Left forelimb (tissue), 1 donor: Measurements from ENCODE around the gene COLEC12.
A peak's percentile ranks its signal among the peaks of the same experiment; 100 is the strongest.

Experiments used
- DNase-seq: peaks from one replicate; pipeline ENCODE4 v3.0.0-alpha.2; 2018; ENCODE audit warnings: low spot score

COLEC12 gene

GRCh38 chr18:500632-501405, at the start of gene COLEC12:
TSS of gene COLEC12 (minus strand) at chr18:500701. CDS start at chr18:500514, 187 bp downstream.
- DNase-seq = peak; percentile 79

GRCh38 chr18:549967-550366, 49.5 kb upstream of the COLEC12 start:
- no peak for DNase-seq

- no peak for DNase-seq
Observed at GRCh38 chr18:543447-544078, 43.1 kb upstream of the COLEC12 start.

GRCh38 chr18:533995-534601, 33.6 kb upstream of the COLEC12 start:
- no peak for DNase-seq

DNA sequence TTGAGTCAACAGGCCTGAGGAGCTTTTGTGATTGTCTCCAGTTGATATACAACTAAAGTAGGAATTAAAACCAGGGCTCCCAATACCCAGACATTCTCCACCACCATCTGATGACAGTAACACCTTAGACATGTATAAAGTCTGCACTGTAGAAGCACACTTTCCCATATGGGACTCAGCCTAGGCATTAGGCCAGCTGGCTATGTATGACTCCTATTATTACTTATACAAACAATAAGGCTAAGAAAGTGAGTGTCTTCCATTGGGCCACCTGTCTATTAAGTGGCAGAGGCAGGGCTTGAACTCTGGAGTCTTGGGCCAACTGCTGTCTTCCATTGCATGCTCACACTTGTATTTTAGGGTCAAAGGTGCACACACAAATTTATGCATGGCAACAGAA, 32.1 kb upstream of the COLEC12 start:
- no peak for DNase-seq

DNA sequence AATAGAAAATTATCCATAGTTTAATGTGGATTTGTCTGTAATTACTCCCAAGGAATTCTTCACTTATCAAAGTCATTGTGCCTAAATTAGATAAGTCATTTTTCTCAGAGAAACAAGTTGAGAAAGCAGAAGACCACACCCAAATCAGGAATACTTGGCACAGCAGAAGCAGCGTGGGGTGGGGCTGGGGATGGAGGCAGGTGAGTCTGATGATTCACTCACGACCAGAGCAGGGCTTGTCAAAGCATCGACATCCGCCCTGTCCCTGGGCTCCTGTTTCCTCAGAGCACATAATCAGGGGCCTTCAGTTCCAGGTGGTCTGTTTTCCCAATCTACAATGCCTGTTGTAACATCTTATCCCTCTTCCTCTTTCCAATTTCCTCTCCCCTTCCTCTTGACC, 31.5 kb upstream of the COLEC12 start:
- DNase-seq = no peak

- no peak for DNase-seq
Observed at GRCh38 chr18:527146-527545, 26.6 kb upstream of the COLEC12 start.

DNA sequence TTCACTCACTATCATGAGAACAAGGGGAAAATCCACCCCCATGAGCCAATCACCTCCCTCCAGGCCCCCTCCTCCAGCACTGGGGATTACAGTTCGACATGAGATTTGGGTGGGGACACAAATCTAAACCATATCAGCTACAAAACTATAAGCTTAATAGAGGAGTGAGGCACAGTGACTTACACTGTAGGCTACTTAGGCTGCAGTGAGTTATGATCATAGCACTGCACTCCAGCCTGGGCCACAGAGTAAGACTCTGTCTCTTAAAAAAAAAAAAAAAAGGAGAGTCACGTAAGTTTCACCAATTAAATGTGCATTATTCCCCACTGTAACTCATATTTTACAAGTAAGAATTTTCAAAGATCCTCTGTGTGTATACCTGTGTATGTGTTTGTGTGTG, 26.2 kb upstream of the COLEC12 start:
- no peak for DNase-seq

GRCh38 chr18:525036-525797, 24.7 kb upstream of the COLEC12 start:
- no peak for DNase-seq

GRCh38 chr18:524466-524865, 24.0 kb upstream of the COLEC12 start:
- DNase-seq = no peak

GRCh38 chr18:523561-523960, 23.1 kb upstream of the COLEC12 start:
- no peak for DNase-seq

DNA sequence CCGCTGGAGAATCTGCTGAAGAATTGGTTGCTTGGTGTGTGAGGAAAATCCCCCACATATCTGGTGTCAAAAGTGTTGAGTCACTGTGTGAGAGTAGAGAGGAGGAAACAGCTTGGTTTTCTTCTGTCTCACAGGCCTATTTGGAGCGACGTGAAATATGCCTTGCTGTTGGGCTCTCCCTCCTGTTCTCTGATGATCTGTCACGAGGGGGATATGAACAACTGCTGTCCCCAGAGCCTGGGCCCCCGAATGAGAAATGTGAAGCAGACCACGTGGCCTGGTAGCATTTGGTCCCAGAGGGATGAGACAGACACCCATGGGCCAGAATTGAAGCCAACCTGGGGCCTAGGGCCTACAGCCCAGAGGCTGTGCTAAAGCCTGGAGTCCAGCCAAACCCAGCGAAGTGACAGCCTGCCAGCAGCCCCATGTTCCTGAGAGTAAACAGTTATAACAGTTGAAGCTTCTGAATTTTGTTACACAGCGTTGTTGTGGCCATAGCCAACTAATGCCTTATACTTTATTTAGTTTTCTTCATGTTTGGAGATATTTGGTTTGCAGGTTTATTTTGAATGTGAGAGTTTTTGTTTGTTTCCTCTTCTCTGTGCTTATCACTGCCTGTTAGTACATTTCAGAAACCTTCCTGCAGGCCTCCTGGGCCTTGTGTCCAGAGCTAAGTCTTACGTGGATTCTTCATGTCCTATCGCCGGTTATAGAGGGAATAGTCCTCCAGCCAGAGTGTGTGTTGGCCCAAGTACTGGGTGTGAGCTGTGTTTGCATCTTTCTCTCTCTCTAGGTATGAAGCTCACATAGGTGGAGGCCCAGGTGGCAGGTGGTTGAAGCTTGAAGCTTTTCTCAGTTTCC, 18.7 kb upstream of the COLEC12 start:
- DNase-seq = no peak

GRCh38 chr18:518081-518480, 17.6 kb upstream of the COLEC12 start:
- DNase-seq = no peak

DNA sequence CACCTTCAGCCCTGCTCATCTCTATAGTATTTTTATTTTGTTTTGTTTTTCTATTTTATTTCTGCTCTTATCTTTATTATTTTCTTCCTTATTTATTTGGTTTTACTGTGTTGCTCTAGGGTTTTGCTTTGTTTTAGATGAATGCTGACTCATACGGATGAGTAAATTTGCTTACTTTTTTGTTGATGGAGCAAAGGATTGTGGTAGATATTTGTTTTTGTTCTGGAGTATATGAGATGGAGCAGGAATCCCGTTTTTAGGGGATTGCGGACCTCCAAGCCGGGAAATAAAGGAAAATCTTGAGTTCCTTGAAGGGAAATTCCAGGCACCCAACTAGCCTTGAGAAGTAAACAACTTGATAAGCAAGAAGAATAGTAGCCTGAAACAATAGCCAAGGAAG, 15.3 kb upstream of the COLEC12 start:
- DNase-seq = no peak

- DNase-seq = no peak
Observed at GRCh38 chr18:515156-515815, 14.8 kb upstream of the COLEC12 start.

- DNase-seq = no peak
Observed at GRCh38 chr18:513826-514530, 13.5 kb upstream of the COLEC12 start.

GRCh38 chr18:512957-513356, 12.5 kb upstream of the COLEC12 start:
- DNase-seq = no peak

GRCh38 chr18:508835-509234, 8.3 kb upstream of the COLEC12 start:
- no peak for DNase-seq

- DNase-seq = no peak
Observed at GRCh38 chr18:507636-508035, 7.1 kb upstream of the COLEC12 start.

- no peak for DNase-seq
Observed at GRCh38 chr18:506801-507200, 6.3 kb upstream of the COLEC12 start.
